SK-N-MC (cell line): ENCODE results near the gene NR1H4.

ENCODE experiments used
- EZH2 ChIP-seq: fragments of 200-600 bp; sonication (generic); IDR thresholded peaks from one replicate; pipeline ENCODE4 v1.6.1; 2017; ENCODE audit warnings: antibody characterized with exemption
- POLR2AphosphoS5 ChIP-seq: IDR thresholded peaks from 2 replicates; pipeline ENCODE4 v1.6.1; 2012; ENCODE audit warnings: mild to moderate bottlenecking, low read depth, low read length, borderline replicate concordance

DNA sequence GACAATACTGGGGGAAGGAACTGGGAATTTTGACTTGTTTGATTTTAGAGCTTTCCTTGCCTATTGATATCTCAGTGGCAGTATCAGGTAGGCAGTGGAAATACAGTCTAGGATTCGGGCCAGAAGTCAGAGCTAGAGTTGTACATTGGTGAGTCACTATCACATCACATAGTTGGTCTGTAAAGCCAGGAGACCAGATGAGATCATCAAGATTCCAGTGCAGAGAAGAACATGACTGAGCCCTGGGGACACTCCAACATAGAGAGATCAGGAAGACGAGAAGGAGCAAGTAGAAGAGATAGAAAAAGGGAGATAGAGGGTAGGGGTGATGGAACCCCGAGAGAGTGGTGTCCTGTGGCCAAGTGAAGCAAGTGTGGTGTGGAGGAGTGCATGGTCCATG lies 46.6 kb upstream of the NR1H4 start:
- no peak for TF ChIP-seq POLR2AphosphoS5
- TF ChIP-seq EZH2 = no peak
